DMS79 (cell line): ENCODE data around the gene TPI1.
"Not testable (repeated sequence)": the region's sequence is repeated elsewhere in the genome, so short reads cannot be mapped to it uniquely, and the experiment has no call there.

Experiments
- DNase-seq: peaks from one replicate; lab custom pipeline; 2025; lab: John Stamatoyannopoulos, UW

Gene TPI1

GRCh38 chr12:6894321-6894720 is 27.0 kb downstream of the TPI1 start:
- DNase-seq, result no peak

- no peak for DNase-seq
Measured at GRCh38 chr12:6896846-6897435, 29.6 kb downstream of the TPI1 start.

GRCh38 chr12:6899427-6899826 is 32.1 kb downstream of the TPI1 start:
- no peak for DNase-seq

GRCh38 chr12:6899837-6900519 is 32.6 kb downstream of the TPI1 start:
- peak; percentile 21 for DNase-seq

GRCh38 chr12:6902448-6902847 is 35.1 kb downstream of the TPI1 start:
- no peak for DNase-seq

GRCh38 chr12:6903722-6904121 is 36.4 kb downstream of the TPI1 start:
- DNase-seq, result no peak

DNA sequence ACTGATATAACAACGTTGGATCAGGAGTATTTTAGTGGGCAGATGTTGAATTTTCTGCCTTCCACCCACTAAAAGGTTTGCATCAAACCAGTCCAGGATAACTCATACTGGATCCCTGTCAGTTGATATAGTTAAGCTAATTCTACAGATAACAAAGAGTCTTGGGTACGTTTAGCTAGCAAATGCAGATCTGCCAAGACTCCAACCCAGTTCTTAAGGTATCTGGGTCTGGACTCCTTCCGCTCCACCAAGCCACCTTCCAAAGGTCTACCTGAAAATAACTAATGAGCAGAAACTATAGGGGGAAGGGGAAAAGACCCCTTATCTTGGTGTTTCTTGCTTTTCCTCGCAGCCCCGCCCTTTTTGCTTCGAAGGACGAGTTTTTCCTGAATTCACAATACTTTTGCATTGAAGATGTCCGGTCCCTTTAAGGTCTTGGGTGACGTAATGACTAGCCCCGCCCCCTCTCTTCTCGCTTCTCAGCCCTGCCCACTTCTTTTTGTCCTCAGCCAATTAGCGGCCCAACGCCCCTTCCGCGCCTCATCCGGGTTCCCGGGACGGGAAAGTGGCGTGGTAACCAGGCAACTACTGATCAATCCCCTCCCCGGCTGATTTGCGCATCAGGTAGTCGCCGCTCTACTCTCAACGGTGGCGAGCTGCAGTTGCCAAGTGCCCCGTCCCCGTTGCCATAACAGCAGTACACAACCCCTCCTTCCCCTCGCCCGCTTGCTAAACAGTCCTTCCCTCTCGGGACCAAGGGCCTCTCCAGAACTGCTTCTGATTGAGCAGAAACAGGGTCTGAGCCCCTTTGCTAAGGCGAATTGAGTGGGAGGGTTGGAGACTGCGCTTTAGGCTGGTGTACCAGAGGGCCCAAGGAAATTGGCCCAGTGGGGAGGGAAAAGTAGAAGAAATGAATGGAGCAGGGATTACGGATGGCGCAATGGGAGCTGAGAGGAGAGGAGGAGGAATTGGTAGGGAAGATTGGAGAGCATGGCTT is 37.2 kb downstream of the TPI1 start, which contains the start of gene LRRC23:
LRRC23 (plus strand) TSS at position 543 of the 997 bp plus-strand sequence. CDS start 812 bp downstream, outside the sequence.
- DNase-seq, result peak; percentile 95

- DNase-seq, result no peak
Measured at GRCh38 chr12:6905414-6906040, 38.2 kb downstream of the TPI1 start.

- not testable (repeated sequence) for DNase-seq
Measured at GRCh38 chr12:6908141-6908540, 40.8 kb downstream of the TPI1 start.

GRCh38 chr12:6909421-6910145 is 42.3 kb downstream of the TPI1 start:
- no peak for DNase-seq

DNA sequence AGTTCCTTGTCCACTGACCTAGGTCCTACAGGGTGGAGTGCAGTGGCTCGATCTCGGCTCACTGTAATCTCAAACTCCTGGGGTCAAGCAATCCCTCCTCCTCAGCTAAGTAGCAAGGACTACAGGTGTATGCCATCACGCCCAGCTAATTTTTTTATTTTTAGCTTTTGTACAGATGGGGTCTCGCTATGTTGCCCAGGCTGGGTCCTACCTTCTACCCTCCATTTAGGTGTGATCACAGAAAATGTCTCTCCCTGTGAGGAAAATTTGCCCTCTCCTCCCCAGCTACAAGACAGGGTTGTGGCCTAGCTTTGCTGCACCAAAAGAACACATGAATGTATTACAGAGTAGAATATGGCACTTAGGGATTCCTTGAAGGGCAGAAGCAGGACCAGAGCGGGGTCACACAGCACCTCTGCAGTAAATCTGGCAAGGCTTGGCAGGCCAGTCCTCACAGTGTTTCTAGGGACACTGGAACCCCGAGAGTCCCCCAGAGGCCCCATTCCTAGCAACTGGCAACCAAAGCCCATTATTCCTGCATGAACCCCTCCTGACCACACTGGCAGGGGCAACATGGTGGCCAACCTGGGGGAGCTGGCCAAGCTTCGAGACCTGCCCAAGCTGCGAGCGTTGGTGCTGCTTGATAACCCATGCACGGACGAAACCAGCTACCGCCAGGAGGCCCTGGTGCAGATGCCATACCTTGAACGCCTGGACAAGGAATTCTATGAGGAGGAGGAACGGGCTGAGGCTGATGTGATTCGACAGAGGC is 45.0 kb downstream of the TPI1 start:
- DNase-seq, result no peak

- peak; percentile 44 for DNase-seq
Measured at GRCh38 chr12:6914246-6914946, 47.1 kb downstream of the TPI1 start, which contains the start of gene ENO2. Gene ENO2 (plus strand): TSS chr12:6914580. CDS start chr12:6915833, 1,253 bp downstream.

DNA sequence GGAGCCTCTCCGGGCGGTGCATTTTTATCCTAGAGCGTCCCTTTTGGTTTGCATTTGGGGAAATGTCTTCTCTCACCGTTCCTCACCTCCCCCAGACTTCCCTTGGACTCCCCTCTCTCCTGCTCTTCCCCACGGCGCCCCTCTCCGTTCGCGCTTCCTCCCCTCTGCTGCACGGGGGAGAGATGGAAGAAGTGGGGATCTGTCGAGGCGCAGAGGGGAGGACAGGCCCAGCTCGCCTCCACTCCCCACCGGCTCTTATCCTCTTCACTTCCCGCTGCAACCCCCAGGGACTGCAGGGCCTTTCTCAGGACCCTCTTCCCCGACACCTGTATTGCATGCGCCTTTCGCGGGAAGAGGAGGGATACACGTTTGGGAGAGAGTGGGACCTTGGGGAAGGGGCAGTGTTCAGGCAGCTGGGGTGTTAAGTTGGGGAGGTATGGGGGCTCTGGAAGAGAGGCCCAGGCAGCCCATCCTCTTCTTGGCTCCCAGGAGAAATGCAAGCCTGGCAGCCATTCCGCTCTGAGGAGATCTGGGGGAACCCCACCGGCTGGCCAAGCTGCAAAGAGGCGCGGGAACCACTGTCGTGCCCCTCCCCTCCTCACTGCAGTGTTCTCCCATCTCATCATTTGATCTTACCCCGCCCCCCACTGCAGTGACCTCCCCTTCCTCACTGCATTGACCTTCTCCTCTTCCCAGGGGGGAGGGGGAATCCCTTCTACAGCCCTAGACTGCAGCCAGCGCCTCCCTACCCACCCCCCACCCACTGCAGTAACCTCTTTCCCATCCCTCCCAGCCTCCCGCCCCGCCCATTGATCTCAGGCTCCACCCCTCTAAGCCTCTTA is 47.8 kb downstream of the TPI1 start:
- DNase-seq, result no peak

GRCh38 chr12:6915789-6916285 is 48.5 kb downstream of the TPI1 start:
- DNase-seq, result no peak

GRCh38 chr12:6916426-6917200 is 49.3 kb downstream of the TPI1 start:
- no peak for DNase-seq

GRCh38 chr12:6917491-6918231 is 50.3 kb downstream of the TPI1 start:
- no peak for DNase-seq

DNA sequence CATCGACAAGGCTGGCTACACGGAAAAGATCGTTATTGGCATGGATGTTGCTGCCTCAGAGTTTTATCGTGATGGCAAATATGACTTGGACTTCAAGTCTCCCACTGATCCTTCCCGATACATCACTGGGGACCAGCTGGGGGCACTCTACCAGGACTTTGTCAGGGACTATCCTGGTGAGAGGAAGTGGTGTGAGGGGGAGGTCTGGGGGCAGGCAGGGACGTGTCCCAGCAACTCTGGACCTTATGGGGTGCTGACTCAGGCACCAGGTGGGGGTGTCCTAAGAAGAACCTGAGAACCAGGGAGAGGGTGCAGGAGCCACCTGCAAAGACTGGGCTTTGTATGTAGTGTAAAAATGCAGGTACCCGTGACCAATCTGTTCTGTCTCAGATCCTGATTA is 52.3 kb downstream of the TPI1 start:
- DNase-seq, result no peak
